ENCODE data around the gene PCSK7. TPM values are rescaled to one million over a fixed set of nuclear protein-coding genes. Genes with fewer than 3 reads are reported as not detected.

The PCSK7 gene
- total and polyA plus RNA-seq, 2 of the 8 experiments (the other 6 are each of a cell fraction or from before 2014, with no cell fraction given), result 23.4 to 38.5 TPM

DNA sequence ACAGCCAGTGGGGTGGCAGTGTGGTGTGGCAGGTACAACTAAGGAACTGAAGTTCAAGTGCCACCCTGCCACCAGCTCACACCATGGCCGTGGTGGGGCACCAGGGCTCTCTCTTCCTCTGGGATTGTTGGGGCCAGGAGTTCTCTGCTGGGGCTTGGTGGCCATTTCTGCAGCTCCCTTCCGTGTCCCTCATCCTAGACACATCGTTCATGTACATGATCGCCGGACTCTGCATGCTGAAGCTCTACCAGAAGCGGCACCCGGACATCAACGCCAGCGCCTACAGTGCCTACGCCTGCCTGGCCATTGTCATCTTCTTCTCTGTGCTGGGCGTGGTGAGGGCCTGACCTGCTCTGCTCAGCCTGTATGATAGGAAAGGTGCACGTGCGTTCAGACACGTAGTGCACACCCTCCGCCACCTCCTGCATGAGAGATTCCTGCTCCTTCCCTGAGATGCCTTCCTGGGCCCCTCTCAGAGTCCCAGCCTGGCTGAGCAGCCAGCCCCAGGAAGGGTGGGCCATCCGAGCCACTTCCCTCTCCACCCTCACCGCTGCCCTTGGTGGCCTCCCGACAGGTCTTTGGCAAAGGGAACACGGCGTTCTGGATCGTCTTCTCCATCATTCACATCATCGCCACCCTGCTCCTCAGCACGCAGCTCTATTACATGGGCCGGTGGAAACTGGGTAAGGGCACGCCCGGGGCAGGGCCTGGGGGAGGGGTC is 40.0 kb downstream of the PCSK7 start:
- DNase-seq (ENCODE audit: low read depth in 1 of 2, low spot score in 2 of 2) (no peak), FAIRE-seq (no peak)
- Histone ChIP-seq H3K18ac (ENCODE audit: extremely low read depth, low read length) (no peak overlapping the region), H2BK15ac (ENCODE audit: low read length) (no peak overlapping the region), H3K27ac (ENCODE audit: low read depth, low read length) (no peak overlapping the region), H3K23ac (ENCODE audit: insufficient read length) (no peak overlapping the region), H3K4me2 (ENCODE audit: insufficient read depth in 1 of 2, low read depth in 2 of 2, low read length in 2 of 2) (no peak overlapping the region), H3K4ac (replicated peaks; ENCODE audit: insufficient read length, low read depth, low read length) (no peak overlapping the region), H4K5ac (ENCODE audit: insufficient read length, low read depth, low read length) (no peak overlapping the region), H2BK12ac (ENCODE audit: low read depth, low read length) (no peak overlapping the region), H3K4me1 (replicated peaks in 1 of 4; ENCODE audit: control insufficient read depth in 3 of 4, insufficient read depth in 4 of 4, low read length in 3 of 4) (no peaks in the 10 kb centered on the region), H3K4me3 (ENCODE audit: extremely low read depth in 1 of 4, insufficient read depth in 2 of 4, low read depth in 3 of 4, low read length in 4 of 4) (no peak overlapping the region), H3K9me3 (ENCODE audit: insufficient read depth in 2 of 2, low read depth in 1 of 2, low read length in 1 of 2) (no peaks in the 10 kb centered on the region), H3K23me2 (ENCODE audit: low read depth, low read length) (no peaks in the 10 kb centered on the region), H2BK120ac (replicated peaks; ENCODE audit: low read depth, low read length) (no peak overlapping the region), H3K79me2 (ENCODE audit: control insufficient read depth in 1 of 2, insufficient read depth in 2 of 2, low read length in 2 of 2) (no peaks in the 10 kb centered on the region), H3K36me3 (ENCODE audit: control insufficient read depth in 2 of 4, insufficient read depth in 4 of 4, low read length in 3 of 4) (peaks cover 0 to 11% (median 1%) of the 10 kb centered on the region in 4 experiments; a peak in 3 of 8 replicates), H2AFZ (ENCODE audit: low read length) (no peak overlapping the region), H4K20me1 (replicated peaks in 1 of 2; ENCODE audit: control insufficient read depth in 1 of 2, insufficient read depth in 2 of 2, low read length in 2 of 2) (peaks cover 2% of the 10 kb centered on the region in 2 experiments), H3K56ac (replicated peaks; ENCODE audit: insufficient read length, low read depth, low read length) (no peak overlapping the region), H4K8ac (ENCODE audit: extremely low read depth, insufficient read depth, low read length) (no peak overlapping the region), H2AK5ac (ENCODE audit: low read depth, low read length) (no peak overlapping the region), H4K91ac (replicated peaks; ENCODE audit: insufficient read length, low read length) (no peak overlapping the region), H3K9ac (replicated peaks in 1 of 4; ENCODE audit: extremely low read depth in 1 of 4, low read depth in 3 of 4, low read length in 3 of 4) (no peak overlapping the region), H3K79me1 (ENCODE audit: low read depth, low read length) (no peaks in the 10 kb centered on the region), H3K14ac (ENCODE audit: insufficient read length) (no peak overlapping the region), H3K27me3 (replicated peaks in 1 of 4; ENCODE audit: control insufficient read depth in 3 of 4, extremely low read depth in 1 of 4, insufficient read depth in 3 of 4, low read length in 3 of 4) (no peaks in the 10 kb centered on the region), H2BK5ac (ENCODE audit: low read depth, low read length) (peak overlapping the region; percentile 39; the same call in 1 of the 2 replicates), H2BK20ac (ENCODE audit: low read length) (no peak overlapping the region)
- WGBS, 2 experiments (ENCODE audit: extremely low coverage in 1 of 2, insufficient coverage in 1 of 2, insufficient read length in 1 of 2, insufficient replicate concordance in 2 of 2, low coverage in 1 of 2, low lambda C conversion rate in 2 of 2, missing lambda C conversion rate in 1 of 2), result 94% methylated on average over 22 of the region's 26 CpGs; no CpG with 5 or more reads in 1 of the 2 experiments
- ChIA-PET POLR2A (ENCODE audit: partially characterized antibody) (interaction anchor here (1.5 to 3.0 kb wide), 2 partner anchors 10 to 12 kb away, joined by 4 to 14 read pairs; no protein-coding TSS in a partner anchor), CTCF (ENCODE audit: partially characterized antibody) (interaction anchor here (1.4 to 18.7 kb wide), 3 partner anchors 9 to 30 kb away, joined by 5 to 449 read pairs (median 249); partner anchors contain the start of genes PCSK7, RNF214 and SIDT2)
- TF ChIP-seq SRF (IDR thresholded peaks at IDR 0.05; ENCODE audit: low read depth, low read length), result no peak
- TF ChIP-seq TAF1 (IDR thresholded peaks at IDR 0.05; ENCODE audit: low read depth, low read length), result no peak
- no peak for TF ChIP-seq YY1 (IDR thresholded peaks at IDR 0.05; ENCODE audit: low read depth, low read length)
- TF ChIP-seq PHF8 (conservative IDR thresholded peaks at IDR 0.05; ENCODE audit: low read depth, low read length), result no peak
- TF ChIP-seq RNF2 (IDR thresholded peaks at IDR 0.05; ENCODE audit: borderline replicate concordance, low read depth, low read length, missing control alignments, poor library complexity, severe bottlenecking), result no peak
- TF ChIP-seq KDM1A (IDR thresholded peaks at IDR 0.05; ENCODE audit: borderline replicate concordance, low read length), result no peak
- no peak for TF ChIP-seq POLR2AphosphoS5 (IDR thresholded peaks at IDR 0.05; ENCODE audit: low read depth, low read length)
- no peak for TF ChIP-seq HDAC2 (IDR thresholded peaks at IDR 0.05; ENCODE audit: borderline replicate concordance in 1 of 2, low read depth in 2 of 2, low read length in 2 of 2)
- TF ChIP-seq TBP (IDR thresholded peaks at IDR 0.05; ENCODE audit: low read depth, low read length), result no peak
- TF ChIP-seq GTF2F1 (IDR thresholded peaks at IDR 0.05; ENCODE audit: borderline replicate concordance, low read depth, low read length), result no peak
- TF ChIP-seq RAD21 (IDR thresholded peaks at IDR 0.05 in 1 of 2, conservative IDR thresholded peaks at IDR 0.05 in 1 of 2; ENCODE audit: low read depth in 2 of 2, low read length in 2 of 2), result no peak

All from H1 (cell line).